GM18499 (cell line): ENCODE measurements around the gene NINL.
"Not testable (repeated sequence)": the region's sequence is repeated elsewhere in the genome, so short reads cannot be mapped to it uniquely, and the experiment has no call there.

Experiments
- ATAC-seq: cut with Tn5 transposase; IDR thresholded peaks from one replicate; pipeline ENCODE4 v1.9.1; 2021; ENCODE audit warnings: moderate number of reproducible peaks; ENCODE audit not compliant: insufficient read depth, unreplicated experiment

Gene NINL

DNA sequence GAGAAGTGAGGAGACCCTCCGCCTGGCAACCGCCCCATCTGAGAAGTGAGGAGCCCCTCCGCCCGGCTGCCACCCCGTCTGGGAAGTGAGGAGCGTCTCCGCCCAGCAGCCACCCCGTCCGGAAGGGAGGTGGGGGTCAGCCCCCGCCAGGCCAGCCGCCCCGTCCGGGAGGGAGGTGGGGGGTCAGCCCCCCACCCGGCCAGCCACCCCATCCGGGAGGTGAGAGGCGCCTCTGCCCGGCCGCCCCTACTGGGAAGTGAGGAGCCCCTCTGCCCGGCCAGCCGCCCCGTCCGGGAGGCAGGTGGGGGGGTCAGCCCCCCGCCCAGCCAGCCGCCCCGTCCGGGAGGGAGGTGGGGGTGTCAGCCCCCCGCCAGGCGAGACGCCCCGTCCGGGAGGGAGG is 23.6 kb downstream of the NINL start:
- not testable (repeated sequence) for ATAC-seq

DNA sequence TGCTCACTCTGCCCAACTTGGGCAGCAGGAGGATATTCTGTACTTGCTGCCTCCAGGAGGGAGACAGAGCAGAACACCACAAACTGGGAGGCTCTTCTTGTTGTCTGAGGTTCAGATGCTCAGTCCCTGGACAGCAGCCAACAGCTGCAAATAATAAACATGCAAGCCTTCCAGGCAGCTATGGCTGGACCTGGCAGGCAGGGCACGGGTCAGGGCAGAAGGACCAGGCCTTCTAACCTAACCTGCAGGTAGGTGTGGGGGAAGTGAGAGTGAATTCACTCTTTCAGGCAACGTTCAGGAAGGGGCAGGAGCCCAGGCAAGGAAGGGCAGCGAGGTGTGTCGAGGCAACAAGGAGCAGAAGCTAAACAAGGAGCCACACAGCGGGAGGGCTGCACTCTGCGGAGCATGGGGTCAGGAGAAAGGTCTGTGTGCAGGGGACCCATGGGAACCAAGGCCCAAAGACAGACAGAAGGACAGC is 31.5 kb downstream of the NINL start:
- ATAC-seq, result no peak

DNA sequence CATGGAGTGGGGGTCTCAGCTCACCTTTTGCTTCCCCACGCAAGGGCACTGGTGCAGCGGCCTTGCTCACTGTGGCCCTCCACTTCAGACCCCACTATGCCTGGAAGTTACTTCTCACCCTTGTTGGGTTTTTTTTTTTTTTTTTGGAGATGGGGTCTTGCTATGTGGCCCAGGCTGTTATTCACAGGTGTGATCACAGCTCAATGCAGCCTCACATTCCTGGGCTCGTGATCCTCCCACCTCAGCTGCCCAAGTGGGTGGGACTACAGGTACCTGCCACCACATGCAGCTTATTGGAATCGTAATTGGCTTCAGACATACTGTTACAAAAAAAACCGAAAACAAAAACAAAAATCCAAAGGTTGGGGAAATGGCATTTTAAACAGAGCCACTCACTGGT is 32.4 kb downstream of the NINL start:
- ATAC-seq, result no peak

DNA sequence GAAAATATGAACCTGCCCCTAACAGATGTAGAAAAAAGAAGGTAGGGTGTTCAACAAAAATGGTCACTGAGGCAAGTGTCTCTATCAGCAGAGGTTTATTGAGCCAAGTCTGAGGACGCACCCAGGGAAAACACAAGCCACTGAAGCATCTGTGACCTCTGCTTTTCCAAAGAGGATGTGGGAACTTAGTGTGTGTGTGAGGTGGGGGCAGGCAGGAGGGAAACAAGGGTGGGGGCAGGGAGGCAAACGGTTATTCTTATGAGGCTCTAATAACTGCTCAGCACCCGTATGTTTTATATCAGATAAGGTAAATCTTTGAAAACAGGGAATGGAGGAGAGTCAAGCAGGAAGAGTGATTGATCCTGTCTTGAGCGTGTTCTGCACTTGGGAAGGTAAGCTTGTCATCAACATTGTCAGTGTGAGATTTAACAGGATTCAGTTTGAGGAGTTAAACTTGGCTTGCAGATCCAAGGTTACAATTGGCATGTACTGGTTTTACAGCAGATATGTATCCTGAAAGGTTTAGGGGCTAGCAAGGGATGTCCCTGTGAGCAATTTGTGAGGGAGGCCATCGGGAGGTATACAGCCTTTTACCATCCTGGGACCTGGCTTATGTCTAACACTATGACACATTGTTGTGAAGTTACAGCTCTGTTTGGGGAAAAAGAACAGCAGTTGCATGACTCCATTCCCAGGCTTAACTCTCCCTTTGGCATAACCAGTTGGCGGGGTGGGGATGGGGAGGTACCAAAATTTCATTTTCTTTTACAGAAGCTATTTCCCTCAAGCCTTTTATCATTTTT is 33.7 kb downstream of the NINL start:
- no peak for ATAC-seq

DNA sequence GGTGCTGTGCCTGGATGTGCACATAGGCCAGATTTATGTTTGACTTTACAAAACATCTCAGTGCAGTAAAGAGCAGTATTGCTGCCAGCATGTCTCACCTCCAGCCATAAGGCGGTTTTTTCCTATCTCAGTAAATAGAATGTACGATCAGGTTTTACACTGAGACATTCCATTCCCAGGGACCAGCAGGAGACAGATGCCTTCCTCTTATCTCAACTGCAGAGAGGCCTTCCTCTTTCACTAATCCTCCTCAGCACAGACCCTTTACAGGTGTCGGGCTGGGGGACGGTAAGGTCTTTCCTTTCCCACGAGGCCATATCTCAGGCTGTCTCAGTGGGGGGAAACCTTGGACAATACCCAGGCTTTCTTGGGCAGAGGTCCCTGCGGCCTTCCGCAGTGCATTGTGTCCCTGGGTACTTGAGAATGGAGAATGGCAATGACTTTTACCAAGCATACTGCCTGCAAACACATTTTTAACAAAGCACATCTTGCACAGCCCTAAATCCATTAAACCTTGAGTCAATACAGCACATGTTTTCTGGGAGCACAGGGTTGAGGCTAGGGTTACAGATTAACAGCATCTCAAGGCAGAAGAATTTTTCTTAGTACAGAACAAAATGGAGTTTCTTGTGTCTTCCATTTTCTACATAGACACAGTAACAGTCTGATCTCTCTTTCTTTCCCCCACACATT is 34.5 kb downstream of the NINL start:
- ATAC-seq, result not testable (repeated sequence)

DNA sequence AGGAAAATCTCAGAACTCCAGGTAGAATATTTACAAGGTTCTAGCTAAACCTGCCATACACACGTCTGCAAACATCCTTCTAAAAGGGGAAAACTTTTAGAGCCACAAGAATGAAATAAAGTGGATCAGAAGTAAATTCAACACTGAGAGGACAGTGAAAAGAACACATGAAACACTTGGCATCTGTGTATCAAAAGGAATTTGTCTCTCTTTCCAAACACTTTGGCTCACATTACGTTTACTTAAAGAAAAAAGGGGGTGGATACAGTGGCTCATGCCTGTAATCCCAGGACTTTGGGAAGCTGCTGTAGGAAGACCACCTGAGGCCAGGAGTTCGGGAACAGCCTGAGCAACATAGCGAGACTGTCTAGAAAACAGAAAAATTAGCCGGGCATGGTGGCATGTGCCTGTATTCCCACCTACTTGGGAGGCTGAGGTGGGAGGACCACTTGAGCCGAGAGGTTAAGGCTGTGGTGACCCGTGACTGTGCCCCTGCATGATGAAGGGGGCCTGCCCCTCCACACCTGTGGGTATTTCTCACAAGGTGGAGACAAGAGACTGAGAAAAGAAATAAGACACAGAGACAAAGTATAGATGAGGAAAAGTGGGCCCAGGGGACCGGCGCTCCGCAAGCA is 35.4 kb downstream of the NINL start:
- no peak for ATAC-seq

GRCh38 chr20:25549172-25549773 is 36.1 kb downstream of the NINL start:
- ATAC-seq, result no peak

DNA sequence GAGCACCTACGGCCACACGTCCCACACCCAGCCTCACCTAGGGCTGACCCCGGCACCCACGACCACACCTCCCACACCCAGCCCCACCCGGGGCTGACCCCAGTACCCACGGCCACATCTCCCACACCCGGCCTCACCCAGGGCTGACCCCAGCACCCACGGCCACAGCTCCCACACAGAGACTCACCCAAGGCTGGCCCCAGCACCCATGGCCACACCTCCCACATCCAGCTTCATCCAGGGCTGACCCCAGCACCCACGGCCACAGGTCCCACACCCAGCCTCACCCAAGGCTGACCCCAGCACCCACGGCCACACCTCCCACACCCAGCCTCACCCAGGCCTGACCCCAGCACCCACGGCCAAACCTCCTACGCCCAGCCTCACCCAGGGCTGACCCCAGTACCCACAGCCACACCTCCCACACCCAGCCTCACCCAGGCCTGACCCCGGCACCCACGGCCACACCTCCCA is 36.7 kb downstream of the NINL start:
- no peak for ATAC-seq

DNA sequence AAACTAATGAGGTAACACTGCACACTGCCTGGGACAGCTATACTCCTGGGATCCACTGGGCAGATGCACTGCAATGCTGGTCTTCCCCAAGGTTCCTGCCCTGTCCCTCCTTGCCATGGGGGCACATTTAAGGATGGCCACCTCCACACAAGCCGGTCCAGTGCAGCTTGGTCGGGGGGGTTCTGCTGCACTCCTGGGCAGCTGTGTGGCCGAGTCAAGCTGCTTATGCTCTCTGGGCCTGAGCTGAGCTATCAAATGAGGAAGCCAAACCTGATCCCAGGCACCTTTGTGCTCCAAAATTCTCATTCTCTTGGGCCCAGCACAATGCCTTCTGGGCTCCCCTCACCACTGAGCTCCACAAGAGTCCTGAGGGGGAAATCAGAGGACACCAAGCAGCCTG is 37.3 kb downstream of the NINL start:
- no peak for ATAC-seq

DNA sequence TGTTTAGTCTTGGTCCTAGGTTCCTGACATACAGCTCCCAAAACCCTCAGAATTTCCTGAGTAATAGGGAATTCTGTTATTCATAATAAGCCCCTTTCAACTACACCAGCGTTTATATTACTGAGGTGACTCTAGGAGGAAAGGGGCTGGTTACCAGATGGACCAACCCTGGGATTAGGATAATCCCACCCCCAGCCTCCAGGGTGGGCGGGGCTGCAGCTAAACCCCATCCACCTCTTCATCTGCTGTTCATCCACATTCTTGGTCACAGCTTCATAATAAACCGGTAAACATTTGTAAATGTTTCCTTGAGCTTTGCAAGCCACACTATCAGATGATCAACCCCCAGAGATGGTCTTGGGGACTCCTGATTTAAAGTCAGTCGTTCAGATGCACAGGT is 38.3 kb downstream of the NINL start:
- ATAC-seq, result no peak

DNA sequence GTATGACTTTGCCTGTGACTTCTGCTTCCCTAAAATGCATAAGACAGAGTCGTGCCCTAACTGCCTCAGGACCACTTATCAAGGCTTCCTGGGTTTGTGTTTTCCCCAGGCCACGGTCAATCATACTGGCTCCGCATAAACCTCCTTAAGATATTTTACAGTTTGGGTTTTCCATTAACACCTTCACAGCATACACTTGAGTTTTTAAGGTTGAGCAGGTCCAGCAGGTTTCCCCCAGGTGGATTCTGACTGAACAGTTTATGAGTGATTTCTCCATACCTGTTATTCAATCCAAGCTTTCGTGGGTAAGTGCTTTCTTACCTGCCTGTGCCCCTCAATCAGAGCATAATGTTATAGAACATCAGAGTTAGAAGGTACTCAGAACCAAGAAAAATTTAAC is 39.3 kb downstream of the NINL start:
- ATAC-seq, result no peak

DNA sequence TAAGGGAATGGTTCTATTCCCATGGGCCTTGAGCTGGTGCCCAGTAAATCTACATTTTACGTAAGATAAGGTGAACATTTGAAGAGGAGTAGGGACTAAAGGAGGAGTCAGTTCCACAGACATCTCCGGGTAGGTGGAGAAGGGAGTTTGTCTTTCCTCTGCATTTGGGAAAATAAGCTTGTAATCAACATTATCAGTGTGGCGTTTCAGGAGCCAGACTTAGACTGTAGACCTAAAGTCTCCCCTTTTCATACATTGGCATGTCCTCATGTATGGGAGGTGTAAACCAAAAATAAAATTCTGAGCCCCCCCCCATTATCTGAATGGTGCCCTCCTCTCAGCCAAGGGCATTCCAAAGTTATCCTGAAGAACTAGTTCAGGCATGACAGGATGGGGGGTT is 40.2 kb downstream of the NINL start:
- ATAC-seq, result no peak

DNA sequence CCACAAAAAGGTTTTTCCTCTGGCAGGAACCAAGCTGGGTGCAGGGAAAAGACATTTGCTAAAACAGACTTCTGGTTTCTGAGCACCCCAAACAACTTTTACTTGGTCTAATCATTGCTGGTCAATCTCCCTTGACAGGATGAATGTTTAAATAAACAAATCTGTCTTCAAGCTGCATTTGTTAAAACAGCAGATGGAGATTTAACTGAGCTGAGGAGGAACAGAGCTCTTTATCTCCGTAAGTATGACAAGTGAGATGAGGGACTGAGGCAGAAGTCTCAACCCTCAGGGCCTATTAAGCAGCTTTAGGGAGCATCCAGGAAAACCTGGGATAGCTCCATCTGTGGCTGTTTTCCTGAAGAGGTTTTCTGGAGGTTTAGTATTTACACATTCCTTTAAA is 40.6 kb downstream of the NINL start:
- no peak for ATAC-seq

- no peak for ATAC-seq
These were observed 41.0 kb downstream of the NINL start for GRCh38 chr20:25544311-25544710.

- ATAC-seq, result no peak
These were observed 42.3 kb downstream of the NINL start for GRCh38 chr20:25543068-25543467.

GRCh38 chr20:25541676-25542075 is 43.7 kb downstream of the NINL start:
- ATAC-seq, result no peak

DNA sequence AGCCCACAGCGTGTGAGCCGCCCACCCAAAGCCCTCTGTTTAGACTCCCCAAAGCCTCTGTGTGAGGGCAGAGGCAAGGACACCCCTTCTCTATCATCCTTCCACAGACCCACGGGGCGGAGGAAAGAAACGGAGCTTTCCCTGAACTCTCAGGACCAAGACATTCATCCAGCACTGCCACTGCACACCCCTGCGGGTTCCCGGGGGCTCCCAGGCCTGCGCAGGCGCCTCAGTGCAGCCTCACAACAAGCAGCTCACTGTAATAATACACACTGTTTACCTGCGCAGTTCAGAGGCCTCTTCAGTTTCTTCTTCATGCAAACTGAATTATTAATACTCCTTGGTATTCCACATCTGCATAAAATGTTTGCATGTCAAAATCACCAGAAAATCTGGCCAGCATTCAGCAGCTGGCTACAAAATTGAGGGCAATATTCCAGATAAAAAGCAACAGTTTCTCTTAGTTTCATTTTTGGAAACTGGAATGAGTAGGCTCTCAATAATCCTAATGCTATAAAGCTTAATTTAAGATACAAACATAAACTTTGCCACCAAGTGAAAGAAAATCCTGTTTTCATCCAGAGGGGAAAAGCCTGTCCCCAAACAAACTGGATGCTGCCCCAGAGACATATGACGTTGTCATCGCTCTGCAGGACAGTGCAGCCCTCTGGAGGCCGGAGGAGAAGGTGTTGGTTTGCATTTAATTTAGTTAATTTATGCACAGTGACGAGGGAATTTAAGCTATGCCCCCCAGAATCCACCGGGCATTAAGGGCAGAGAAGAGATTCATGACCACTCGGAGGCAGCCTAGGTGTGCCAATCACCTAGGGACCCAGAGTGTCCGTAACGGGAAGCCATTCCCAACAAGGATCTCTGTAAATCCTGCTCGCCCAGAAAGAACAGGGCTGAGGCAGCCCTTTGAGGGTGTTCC is 45.3 kb downstream of the NINL start:
- peak; percentile 46 for ATAC-seq

GRCh38 chr20:25538838-25539665 is 46.3 kb downstream of the NINL start:
- peak; percentile 45 for ATAC-seq

DNA sequence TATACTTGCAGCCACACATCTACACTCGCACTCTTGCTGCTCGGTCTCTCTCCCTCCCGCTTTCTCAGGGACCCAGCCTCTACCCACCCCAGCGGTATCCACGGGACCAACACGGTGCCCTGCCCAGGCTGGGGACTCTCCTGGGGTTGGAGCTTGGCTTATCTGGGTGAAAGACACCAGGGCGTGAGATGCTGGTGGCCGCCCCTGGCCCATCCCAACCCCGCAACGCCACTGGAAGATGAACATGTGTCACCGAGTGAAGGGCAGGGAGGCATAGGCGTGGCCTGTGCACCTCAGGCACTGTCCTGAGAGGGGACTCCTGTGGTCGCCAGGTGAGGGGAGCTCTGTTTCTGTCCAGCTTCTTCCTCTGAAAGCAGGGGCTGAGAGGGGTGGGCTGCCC is 47.4 kb downstream of the NINL start:
- no peak for ATAC-seq
